Ishikawa (cell line): Measurements from ENCODE around the gene SDK2.
A peak's percentile ranks its signal among the peaks of the same experiment; 100 is the strongest.

ENCODE experiments used
- CEBPB ChIP-seq: IDR thresholded peaks from 2 replicates; pipeline ENCODE4 v1.6.1; 2012
- CREB1 ChIP-seq: IDR thresholded peaks from 2 replicates; pipeline ENCODE4 v1.6.1; 2012; ENCODE audit warnings: low read depth
- EGR1 ChIP-seq: IDR thresholded peaks from 2 replicates; pipeline ENCODE4 v1.6.1; 2012
- EP300 ChIP-seq: IDR thresholded peaks from 2 replicates; pipeline ENCODE4 v1.6.1; 2012; ENCODE audit warnings: borderline replicate concordance
- FOXM1 ChIP-seq: IDR thresholded peaks from 2 replicates; pipeline ENCODE4 v1.6.1; 2012; ENCODE audit warnings: low read depth, borderline replicate concordance
- NFIC ChIP-seq: IDR thresholded peaks from 2 replicates; pipeline ENCODE4 v1.6.1; 2012
- RAD21 ChIP-seq: IDR thresholded peaks from 2 replicates; pipeline ENCODE4 v1.6.1; 2012; ENCODE audit warnings: low read depth
- TAF1 ChIP-seq: IDR thresholded peaks from 2 replicates; pipeline ENCODE4 v1.6.1; 2012; ENCODE audit warnings: low read depth, mild to moderate bottlenecking
- TCF12 ChIP-seq: IDR thresholded peaks from 2 replicates; pipeline ENCODE4 v1.6.1; 2012; ENCODE audit warnings: low read depth
- TEAD4 ChIP-seq: IDR thresholded peaks from 2 replicates; pipeline ENCODE4 v1.6.1; 2012
- YY1 ChIP-seq: IDR thresholded peaks from 2 replicates; pipeline ENCODE4 v1.6.1; 2012; ENCODE audit warnings: low read depth
- ZBTB7A ChIP-seq: IDR thresholded peaks from 2 replicates; pipeline ENCODE4 v1.6.1; 2012; ENCODE audit warnings: low read depth
- TF ChIP-seq, protein P1 (sequence below): IDR thresholded peaks from 2 replicates; pipeline ENCODE4 v1.6.1; 2012
- TF ChIP-seq, protein P2 (sequence below): IDR thresholded peaks from 2 replicates; pipeline ENCODE4 v1.6.1; 2012
- TF ChIP-seq, protein P3 (sequence below): IDR thresholded peaks from 2 replicates; pipeline ENCODE4 v1.6.1; 2012; ENCODE audit warnings: low read depth, mild to moderate bottlenecking

SDK2 gene

DNA sequence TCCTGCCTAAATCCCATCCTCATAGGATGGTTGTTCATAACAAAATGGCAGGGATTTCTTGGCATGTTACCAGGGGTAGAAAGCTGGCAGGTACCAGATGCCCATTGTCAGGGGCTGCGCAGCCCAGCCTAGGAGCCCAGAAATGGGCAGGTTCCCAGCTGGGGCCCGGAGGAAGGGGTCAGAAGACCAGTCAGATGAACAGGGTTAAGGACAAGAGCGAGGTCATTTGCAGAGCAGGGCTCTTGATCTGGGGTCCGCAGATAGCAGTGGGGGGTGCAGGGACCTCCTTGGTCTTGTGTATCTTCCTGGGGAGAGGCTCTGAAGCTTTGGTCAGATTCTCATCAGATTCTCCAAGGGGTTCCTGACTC is 280.1 kb downstream of the SDK2 start:
- TF ChIP-seq RAD21, result no peak
- TF ChIP-seq EP300, result no peak
- TF ChIP-seq TAF1, result no peak
- TF ChIP-seq, protein P1, sequence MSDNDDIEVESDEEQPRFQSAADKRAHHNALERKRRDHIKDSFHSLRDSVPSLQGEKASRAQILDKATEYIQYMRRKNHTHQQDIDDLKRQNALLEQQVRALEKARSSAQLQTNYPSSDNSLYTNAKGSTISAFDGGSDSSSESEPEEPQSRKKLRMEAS, result no peak
- TF ChIP-seq, protein P2, sequence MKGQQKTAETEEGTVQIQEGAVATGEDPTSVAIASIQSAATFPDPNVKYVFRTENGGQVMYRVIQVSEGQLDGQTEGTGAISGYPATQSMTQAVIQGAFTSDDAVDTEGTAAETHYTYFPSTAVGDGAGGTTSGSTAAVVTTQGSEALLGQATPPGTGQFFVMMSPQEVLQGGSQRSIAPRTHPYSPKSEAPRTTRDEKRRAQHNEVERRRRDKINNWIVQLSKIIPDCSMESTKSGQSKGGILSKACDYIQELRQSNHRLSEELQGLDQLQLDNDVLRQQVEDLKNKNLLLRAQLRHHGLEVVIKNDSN, result no peak
- TF ChIP-seq FOXM1, result no peak
- no peak for TF ChIP-seq TEAD4
- no peak for TF ChIP-seq ZBTB7A
- no peak for TF ChIP-seq EGR1
- TF ChIP-seq NFIC, result no peak
- TF ChIP-seq, protein P3, sequence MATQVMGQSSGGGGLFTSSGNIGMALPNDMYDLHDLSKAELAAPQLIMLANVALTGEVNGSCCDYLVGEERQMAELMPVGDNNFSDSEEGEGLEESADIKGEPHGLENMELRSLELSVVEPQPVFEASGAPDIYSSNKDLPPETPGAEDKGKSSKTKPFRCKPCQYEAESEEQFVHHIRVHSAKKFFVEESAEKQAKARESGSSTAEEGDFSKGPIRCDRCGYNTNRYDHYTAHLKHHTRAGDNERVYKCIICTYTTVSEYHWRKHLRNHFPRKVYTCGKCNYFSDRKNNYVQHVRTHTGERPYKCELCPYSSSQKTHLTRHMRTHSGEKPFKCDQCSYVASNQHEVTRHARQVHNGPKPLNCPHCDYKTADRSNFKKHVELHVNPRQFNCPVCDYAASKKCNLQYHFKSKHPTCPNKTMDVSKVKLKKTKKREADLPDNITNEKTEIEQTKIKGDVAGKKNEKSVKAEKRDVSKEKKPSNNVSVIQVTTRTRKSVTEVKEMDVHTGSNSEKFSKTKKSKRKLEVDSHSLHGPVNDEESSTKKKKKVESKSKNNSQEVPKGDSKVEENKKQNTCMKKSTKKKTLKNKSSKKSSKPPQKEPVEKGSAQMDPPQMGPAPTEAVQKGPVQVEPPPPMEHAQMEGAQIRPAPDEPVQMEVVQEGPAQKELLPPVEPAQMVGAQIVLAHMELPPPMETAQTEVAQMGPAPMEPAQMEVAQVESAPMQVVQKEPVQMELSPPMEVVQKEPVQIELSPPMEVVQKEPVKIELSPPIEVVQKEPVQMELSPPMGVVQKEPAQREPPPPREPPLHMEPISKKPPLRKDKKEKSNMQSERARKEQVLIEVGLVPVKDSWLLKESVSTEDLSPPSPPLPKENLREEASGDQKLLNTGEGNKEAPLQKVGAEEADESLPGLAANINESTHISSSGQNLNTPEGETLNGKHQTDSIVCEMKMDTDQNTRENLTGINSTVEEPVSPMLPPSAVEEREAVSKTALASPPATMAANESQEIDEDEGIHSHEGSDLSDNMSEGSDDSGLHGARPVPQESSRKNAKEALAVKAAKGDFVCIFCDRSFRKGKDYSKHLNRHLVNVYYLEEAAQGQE, result no peak
- TF ChIP-seq CEBPB, result no peak
- TF ChIP-seq TCF12, result no peak
- no peak for TF ChIP-seq CREB1
- TF ChIP-seq YY1, result no peak

DNA sequence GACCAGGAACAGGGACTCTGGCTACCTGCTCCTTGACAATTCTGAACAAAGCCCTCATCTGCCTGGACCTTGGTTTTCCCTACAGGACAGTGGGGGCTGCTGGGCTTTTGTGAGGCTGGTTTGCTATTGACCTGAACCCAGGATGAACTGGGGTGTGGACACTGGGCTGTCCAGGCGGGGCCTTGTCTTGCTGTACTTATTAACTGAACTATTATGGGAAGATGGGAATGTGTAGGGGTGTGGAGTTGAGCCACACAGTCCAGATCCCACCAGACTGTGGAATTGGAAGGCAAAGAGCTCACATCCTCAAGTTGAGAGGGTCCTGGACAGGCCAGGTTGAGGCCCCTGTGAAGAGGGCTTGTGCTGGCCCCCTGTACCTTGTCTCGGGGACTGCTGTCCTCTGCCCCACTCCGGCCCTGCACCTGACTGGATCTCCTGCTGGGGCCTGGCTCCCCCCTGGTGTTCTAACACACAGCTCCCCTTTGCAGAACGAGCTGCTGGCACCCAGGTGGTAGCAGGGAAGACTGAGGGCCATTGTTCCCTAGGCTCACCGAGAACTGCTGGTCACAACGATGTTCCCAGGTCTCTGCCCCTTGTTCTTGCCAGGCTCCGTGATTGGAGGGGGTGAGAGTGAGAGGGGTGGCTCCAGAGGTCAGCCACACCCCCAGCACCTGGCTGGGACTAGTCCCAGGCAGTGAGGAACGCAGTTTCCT is 280.6 kb downstream of the SDK2 start:
- no peak for TF ChIP-seq RAD21
- 0 out of 2 replicates have a peak, but pooled peaks have one; percentile 32 for TF ChIP-seq EP300

DNA sequence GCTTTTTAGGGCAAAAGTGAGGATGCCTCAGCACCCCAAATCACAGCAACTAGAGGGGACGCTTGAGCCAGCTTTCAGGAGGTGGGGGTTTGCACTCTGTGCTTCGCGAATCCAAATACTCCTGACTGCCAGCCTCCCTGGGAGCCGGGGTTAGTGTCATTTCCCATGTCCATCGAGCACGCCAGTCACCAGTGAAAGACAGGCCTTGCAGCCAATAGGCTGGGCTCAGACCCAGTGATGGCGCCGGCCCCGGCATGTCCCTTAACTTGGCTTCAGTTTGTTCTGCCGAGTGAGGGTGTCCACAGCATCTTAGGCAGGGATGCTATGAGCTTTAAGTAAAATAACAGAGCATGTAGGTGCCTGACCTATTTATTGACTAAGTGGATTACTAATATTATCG is 281.5 kb downstream of the SDK2 start:
- no peak for TF ChIP-seq CREB1

DNA sequence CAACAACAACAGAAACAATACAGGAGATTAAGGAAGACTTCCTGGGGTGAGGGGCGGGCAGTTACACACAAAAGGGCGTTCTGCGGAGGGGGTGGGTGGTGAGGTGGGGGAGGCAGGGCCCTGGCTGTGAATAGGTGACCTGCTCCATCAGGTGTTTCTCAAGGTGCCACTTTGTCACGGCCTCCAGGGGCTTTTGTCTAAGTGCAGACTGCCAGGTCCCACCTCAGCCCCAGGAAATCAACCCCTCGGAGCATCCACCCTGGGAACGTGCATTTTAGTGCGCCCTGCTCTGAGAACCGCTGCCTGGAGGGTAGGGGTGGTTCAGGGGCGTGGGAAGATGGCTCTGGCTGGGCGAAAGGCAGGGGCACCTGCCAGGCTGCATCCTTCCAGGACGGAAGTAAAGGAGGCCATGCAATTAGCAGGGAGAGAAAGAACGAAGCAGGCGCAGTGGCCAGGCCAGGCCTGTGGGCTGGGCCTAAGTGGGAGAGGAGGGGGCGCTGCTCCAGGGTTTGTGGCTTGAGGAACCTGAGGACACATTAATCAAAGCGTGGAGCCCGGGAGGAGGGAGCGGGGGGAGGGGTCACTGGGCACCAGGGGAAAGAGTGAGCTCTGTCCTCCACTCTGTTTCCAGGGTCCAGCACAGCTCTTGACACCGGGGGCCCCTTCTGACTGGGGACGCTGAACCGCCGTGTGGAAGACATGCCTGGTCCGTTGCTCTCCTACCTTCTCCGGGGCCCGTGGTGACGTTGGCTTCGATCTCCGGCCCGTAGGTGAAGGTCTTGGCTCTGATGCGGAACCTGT is 283.1 kb downstream of the SDK2 start:
- 0 out of 2 replicates have a peak, but pooled peaks have one; percentile 8 for TF ChIP-seq EGR1
- TF ChIP-seq EP300, result no peak
- TF ChIP-seq CREB1, result no peak

DNA sequence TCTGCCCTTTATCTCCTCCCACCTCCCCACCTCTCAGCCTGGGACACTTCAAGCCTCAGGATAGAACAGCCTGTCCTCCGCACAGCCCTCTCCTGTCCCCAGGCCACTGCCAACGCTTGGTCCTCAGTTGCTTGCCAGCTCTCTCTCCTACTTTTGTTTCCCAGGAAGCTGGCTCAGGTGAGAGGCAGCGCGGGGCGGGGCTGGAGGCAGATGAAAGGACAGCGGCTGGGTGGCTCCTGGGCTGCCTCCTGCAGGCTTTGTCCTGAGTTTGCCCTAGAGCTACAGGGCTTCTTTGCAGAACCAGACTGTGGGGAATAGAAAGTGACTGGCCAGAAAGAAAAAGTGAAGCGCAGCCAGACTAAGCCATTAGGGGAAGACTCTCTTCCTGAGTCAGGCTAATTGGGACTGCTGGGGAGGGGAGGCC is 284.2 kb downstream of the SDK2 start:
- TF ChIP-seq, protein P2, result no peak
- TF ChIP-seq CEBPB, result no peak
- TF ChIP-seq YY1, result no peak
- peak; percentile 54 for TF ChIP-seq RAD21
- peak; percentile 57 for TF ChIP-seq NFIC
- peak; percentile 18; the same call in 1 of the 2 replicates for TF ChIP-seq EP300
- TF ChIP-seq TAF1, result no peak
- TF ChIP-seq, protein P3, result no peak
- TF ChIP-seq CREB1, result no peak
- TF ChIP-seq, protein P1, result no peak; the same call in 1 of the 2 replicates
- no peak for TF ChIP-seq ZBTB7A
- TF ChIP-seq TCF12, result 0 out of 2 replicates have a peak, but pooled peaks have one; percentile 31
- TF ChIP-seq EGR1, result no peak
- TF ChIP-seq TEAD4, result no peak
- no peak for TF ChIP-seq FOXM1

DNA sequence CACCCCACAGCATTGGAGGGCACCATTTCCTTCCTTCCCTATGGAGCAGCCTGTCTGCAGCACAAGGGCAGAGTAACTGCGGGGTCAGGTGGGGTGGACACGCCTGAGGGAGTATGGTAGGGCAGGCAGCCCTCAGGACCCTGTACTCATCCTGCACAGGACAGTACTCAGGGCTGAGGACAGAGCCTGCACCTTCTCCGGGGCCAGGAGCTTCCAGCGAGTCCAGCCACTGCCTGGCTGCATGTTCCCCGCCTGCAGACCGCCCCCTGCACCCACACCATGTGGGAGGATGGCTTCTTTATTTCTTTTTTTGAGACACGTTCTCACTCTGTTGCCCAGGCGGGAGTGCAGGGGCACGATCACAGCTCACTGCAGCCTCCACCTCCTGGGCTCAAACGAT is 284.9 kb downstream of the SDK2 start:
- TF ChIP-seq CREB1 (no peak), YY1 (no peak), TAF1 (no peak), EGR1 (no peak), ZBTB7A (no peak), FOXM1 (no peak), TEAD4 (no peak), TCF12 (no peak), RAD21 (no peak), CEBPB (no peak), NFIC (no peak), EP300 (no peak)
- TF ChIP-seq, protein P3, result no peak
- TF ChIP-seq, protein P2, result no peak
- TF ChIP-seq, protein P1, result no peak
